ENCODE measurements around the gene TMEM14A. TPM values are rescaled to one million over a fixed set of nuclear protein-coding genes. Genes with fewer than 3 reads are reported as not detected.
"Not testable (repeated sequence)": the region's sequence is repeated elsewhere in the genome, so short reads cannot be mapped to it uniquely, and the experiment has no call there.

The TMEM14A gene
- polyA plus RNA-seq, 1 donor: 42.1 TPM

- no peak for DNase-seq
Measured at GRCh38 chr6:52694404-52694803, 23.5 kb downstream of the TMEM14A start.

- DNase-seq: no peak
Measured at GRCh38 chr6:52696418-52696817, 25.5 kb downstream of the TMEM14A start.

- DNase-seq: no peak
Measured at GRCh38 chr6:52697903-52698302, 27.0 kb downstream of the TMEM14A start.

GRCh38 chr6:52704060-52704459, 33.1 kb downstream of the TMEM14A start:
- no peak for DNase-seq

- DNase-seq: not testable (repeated sequence)
Measured at GRCh38 chr6:52704781-52705502, 34.0 kb downstream of the TMEM14A start.

- no peak for DNase-seq
Measured at GRCh38 chr6:52706001-52706400, 35.1 kb downstream of the TMEM14A start.

GRCh38 chr6:52707963-52708680, 37.2 kb downstream of the TMEM14A start:
- DNase-seq: no peak

GRCh38 chr6:52712136-52712535, 41.2 kb downstream of the TMEM14A start:
- DNase-seq: no peak

GRCh38 chr6:52714761-52715160, 43.8 kb downstream of the TMEM14A start:
- not testable (repeated sequence) for DNase-seq

- DNase-seq: no peak
Measured at GRCh38 chr6:52718550-52718949, 47.6 kb downstream of the TMEM14A start.

GRCh38 chr6:52720321-52720720, 49.4 kb downstream of the TMEM14A start:
- DNase-seq: no peak

GRCh38 chr6:52724042-52724405, 53.1 kb downstream of the TMEM14A start:
- no peak for DNase-seq

GRCh38 chr6:52724406-52725121, 53.7 kb downstream of the TMEM14A start:
- peak; percentile 50 for DNase-seq

- DNase-seq: no peak
Measured at GRCh38 chr6:52725143-52725534, 54.2 kb downstream of the TMEM14A start.

GRCh38 chr6:52725535-52726192, 54.8 kb downstream of the TMEM14A start:
- DNase-seq: no peak

- no peak for DNase-seq
Measured at GRCh38 chr6:52726193-52726542, 55.3 kb downstream of the TMEM14A start.

GRCh38 chr6:52726741-52727535, 56.0 kb downstream of the TMEM14A start:
- no peak for DNase-seq

- DNase-seq: no peak
Measured at GRCh38 chr6:52727908-52728307, 57.0 kb downstream of the TMEM14A start.

- no peak for DNase-seq
Measured at GRCh38 chr6:52728394-52728793, 57.5 kb downstream of the TMEM14A start.

GRCh38 chr6:52729576-52729975, 58.7 kb downstream of the TMEM14A start:
- DNase-seq: no peak

GRCh38 chr6:52731719-52732118, 60.8 kb downstream of the TMEM14A start:
- DNase-seq: no peak

- no peak for DNase-seq
Measured at GRCh38 chr6:52733172-52733571, 62.3 kb downstream of the TMEM14A start.

Data from left kidney (tissue), 2 donors.